ENCODE results near the gene MTMR3.

The MTMR3 gene

DNA sequence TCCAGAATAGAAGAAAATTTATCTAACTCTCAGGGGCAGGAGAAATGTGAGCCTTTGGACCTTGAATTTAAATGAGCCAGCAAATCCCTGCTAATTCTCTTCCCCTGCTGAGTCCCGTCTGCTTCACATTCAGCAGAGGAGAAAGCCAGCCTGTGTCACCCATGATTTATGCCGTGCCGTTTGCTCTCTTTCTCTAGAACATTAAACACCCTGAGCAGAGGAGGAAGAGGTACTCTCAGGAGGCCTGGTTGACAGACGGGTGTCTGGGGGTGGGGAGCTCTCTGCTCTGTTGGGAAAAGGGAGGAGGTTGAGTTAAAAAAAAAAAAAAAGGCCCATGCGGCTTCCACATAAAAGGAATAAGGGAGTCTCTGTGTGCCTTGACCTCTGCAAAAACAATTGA, 11.3 kb upstream of the MTMR3 start:
- DNase-seq: no peak

DNA sequence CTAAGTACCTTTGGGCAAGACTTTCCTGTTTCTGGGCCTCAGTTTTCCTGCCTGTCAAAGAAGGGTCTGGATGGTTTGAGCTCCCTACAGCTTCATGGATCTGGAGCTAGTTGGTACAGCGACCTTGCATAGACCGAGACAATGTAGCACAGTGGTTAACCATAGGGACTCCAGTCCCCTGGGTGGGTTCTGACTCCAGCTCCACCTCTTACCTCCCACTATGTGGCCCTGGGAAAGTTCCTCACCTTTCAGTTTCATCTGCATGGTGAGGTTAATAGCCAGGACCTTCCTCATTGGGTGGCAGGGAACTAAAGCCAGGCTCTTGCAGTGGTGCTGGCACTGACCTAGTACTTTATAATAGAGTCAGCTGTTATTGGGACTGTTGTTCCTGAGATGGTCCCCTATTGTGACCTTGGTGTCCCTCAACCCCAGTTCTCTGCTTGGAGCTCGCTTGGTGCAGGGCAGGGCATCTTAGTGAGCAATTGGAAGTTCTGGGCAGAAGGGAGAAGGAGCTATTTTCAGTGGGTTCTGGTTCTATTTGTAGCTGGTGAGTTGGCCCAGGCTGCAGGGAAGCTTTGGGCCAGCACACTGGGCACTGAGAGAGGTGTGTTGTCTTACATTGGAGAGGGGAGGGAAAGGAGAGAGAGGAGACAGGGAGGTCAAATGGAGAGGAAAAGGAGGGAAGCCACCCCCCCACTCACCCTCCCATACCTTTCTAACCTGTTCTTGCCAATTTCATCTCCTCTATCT, 10.7 kb upstream of the MTMR3 start:
- DNase-seq: no peak

DNA sequence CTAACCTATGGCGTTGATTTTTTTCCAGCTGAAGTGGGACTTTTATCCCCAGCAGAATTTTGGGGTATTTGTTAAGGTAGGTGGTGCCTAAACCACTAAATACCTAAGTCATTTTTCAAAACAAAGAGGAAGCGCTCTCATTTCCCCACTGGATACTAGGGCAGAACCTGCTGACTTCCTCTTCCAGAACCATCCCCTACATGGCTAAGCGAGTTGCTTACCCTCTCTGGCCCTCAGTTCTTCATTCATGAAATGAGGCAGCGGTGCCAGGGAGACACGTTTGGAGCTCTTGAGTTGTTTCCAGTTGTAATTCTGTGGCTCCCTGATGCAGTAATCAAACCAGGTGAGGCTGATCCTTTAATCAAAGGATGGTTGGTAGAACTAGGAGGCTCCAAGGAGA, 10.0 kb upstream of the MTMR3 start:
- DNase-seq: peak in 1 of 2 donors; percentile 23

DNA sequence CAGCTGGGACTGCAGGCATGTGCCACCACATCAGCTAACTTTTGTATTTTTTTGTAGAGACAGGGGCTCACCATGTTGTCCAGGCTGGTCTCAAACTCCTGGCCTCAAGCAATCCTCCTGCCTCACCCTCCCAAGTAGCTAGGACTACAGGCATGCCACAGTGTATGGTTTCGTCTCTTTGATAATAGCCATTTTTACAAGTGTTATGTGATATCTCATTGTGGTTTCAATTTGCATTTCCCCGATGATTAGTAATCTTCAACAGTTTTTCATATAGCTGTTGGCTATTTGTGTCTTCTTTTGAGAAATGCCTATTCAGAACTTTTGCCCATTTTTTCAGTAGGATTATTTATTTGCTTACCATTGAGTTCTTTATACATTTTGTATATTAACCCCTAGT, 9.0 kb upstream of the MTMR3 start:
- DNase-seq: no peak

DNA sequence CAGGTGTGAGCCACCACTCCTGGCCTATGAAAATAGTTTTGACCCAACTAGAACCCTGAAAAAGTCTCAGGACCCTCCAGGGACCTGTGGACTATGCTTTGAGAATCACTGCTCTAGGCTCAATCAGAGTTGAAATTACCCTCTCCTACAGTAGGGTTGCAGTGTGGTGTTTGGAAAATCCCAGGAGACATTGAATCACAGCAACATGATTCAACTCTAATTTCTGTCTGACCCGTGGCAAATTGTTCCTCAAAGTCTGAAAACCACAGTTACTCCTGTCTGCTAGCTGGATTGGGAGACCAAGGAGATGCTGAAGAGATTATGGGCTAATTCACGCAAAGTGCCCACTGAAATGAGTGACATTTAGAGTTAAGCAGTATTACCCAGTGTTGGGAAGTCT, 5.4 kb upstream of the MTMR3 start:
- no peak for DNase-seq

DNA sequence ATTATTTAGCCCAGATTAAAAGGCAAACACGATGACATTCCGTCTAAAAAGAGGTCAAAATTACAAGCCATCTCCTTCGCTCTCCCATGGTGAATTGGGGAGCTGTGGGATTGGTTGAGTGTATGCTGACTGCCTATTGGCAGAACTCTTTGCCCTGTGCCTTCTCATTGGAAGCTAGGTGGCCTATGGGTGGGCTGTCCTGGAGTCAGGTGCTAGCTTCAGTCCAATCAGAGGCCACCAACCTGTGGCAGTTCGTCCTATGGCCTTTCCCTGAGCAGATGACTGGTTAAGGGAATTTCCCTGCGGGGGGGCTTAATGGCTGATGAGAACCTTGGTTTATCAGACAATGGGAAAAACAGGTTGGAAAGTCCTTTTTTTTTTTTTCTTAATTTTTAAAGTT, 3.2 kb upstream of the MTMR3 start:
- DNase-seq: peak; percentile 8 to 19

DNA sequence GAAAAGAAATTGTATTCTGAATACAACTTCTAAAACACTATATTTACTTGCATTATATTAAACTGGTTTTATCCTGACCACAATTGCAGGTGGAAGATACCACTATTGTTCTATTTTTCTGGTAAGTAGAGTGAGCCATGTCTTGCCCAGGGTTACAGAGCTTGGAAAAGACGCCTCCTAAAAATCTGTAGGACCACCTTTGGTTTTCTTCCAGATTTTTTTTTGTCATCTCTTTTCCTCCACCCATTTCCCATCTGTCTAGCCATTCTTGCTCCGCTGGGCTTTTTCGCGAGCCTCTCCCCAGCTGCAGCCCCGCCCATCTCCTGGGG, 294 bp upstream of the MTMR3 start:
- no peak for DNase-seq

DNA sequence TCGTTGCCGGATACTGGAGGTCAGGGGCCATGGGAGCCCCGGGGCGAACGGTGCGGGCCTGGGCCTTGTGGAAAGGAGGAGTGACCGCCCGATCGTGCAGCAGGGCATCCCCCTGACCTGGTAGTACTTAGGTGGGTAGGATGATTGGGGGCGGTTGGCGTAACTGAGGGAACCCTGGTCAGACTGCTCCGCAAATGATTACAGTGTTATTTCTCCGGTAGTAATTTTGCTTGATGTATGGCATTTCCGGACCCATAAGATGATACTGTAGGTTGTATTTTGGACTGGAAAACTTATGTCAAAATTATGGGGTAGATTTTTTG, 762 bp downstream of the MTMR3 start:
- DNase-seq: no peak

DNA sequence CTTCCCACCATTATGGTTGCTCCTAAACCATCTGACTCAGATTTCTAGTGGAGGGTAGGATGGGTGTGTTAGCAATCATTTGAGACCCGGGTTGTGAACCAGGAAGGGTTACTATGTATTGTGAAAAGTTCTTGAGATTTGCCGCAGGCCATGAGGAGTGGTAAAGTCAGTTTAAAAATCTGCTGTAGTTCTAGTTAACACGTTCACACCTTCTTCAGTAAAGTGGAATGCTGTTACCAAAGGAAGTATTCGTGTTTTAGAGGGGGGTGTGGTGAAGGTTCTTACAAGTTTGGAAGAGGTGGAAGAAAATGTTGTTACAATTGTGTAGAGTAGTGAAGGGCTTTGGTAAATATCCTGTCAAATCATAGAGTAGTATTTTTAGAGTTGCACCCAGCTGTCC, 2.6 kb downstream of the MTMR3 start:
- DNase-seq: no peak

DNA sequence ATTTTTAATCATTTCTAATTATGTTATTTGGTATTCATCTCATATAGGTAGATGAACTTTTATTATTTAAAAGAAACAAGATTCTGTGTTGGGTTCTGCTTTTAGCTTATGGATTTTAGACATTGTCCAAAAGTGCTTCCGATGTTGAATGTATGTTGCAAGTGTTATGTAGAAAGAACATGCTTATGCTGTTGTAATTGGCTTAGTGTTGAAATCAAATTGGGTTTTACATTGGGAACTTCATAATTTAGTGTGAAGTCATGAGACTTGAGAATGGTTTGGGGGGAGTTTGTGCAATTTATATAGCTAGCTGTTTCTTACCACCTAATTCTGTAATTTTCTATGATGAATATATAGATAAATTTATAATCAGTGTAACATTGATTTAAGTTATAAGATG, 3.6 kb downstream of the MTMR3 start:
- no peak for DNase-seq

DNA sequence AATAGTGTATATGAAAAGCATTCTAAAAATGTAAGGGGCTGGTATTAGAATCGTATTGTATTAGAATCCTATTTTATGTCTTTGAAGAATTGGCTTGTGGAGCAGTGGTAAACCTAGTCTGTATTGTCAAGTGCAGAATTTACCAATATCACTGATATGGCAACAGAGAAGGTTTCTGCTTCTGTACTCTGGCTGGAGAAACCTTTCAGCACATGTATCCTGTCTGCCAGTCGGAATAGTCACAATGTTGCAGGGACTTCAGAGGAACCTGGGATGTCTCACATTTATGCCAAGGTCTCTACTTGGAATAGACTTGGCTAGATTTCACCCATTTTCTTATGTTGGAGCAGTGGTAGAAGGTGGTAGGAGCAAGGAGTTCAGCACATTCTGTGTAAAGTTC, 4.4 kb downstream of the MTMR3 start:
- no peak for DNase-seq

DNA sequence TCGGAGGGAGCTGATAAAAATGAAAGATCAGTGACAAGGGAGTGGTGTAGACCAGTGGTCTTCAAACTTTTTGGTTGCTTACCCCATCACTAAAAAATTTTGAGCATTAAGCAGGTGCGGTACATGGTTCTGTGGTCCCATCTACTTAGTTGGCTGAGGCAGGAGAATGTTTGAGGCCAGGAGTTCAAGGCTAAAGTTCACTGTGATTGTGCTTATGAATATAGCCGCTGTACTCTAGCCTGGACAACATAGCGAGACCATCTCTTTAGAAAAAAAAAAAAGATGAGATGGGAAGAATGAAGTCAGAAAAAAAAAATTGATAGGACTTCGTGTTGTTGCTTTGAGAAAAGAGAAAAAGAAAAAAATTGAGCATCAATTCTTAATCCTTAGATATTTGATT, 7.8 kb downstream of the MTMR3 start:
- no peak for DNase-seq

DNA sequence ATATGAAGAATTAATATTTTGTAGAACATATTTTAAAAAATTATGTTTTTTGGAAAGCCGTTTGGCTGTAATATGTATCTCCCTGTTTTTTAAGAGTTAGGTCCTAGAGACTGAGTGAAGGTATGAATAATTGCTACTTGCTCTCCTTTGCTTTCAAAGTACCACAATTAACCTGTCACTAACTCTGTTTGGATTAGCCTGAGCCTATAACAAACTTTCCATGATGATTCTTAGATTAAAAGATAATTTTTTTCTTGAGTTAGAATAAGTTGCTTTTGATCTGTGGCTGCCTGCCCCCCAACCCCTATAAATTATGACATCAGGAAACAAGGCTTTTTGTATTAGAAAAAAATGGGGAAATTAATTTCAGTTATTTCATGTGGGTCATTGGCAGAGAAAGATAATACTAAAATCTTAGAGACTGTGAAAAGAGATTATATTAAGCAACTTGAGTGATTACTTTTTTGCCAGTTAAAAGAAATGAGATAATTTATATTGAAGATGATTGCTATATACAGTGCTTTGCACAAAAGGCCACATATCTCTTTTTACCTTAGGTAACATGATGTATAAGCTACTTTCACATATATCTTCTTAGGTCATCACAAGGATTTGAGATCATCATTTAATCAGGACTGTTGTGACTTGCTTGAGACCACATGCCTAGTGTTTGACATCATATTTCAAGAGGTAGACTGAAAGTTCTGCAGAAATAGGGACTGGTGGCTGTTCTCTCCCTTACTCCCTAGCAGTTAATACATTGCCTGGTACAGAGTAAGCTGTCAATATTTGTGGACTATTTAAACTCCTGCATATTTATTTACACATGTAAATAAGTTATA, 9.6 kb downstream of the MTMR3 start:
- DNase-seq: no peak

DNA sequence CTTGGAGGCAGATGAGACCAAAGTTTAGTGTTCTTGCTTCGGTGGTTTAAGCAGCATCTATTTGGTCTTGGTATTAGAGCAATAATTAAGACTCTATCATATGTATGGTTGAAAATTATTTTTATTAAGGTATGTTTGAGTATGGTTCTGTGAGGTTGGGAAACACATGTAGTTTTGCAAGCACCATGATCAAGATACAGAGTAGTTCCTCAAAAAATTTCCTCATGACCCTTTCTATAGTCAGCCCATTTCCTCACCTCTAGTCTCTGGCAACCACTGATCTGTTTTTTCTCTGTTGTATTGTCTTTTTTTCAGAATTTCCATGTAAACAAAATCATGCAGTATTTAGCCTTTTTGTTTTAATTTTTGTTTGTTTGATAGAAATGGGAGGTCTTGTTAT, 18.4 kb downstream of the MTMR3 start:
- no peak for DNase-seq

DNA sequence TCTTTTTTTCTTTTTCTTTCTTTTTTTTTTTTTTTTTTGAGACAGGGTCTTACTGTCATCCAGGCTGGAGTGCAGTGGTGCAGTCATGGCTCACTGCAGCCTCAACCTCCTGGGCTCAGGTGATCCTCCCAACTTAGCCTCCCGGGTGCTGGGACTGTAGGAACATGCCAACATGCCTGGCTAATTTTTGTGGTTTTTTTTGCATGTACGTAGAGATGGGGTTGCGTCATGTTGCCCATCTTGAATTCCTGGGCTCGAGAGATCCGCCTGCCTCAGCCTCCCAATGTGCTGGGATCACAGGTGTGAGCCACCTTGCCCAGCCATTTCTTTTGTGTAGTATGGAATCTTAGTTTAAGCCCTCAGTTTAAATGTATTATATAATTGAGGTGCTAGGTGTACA, 20.4 kb downstream of the MTMR3 start:
- no peak for DNase-seq

DNA sequence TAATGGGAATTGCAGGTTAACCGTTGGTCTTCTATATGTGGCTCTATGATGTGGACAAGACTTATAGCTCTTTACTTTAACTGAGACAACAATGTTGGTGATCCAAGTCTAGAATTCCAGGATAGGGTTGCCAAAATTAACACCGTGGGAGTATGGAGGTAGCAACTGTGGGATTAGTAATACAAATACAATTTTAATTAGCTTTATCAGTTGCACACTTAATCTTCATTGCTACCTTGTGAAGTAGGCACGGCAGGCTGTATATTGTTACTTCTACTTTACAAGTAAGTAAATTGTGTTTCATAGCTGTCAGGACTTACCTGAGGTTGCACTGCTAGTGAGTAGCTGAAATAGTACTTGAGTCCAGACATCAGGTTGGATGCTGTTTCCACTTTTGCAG, 21.0 kb downstream of the MTMR3 start:
- DNase-seq: no peak

DNA sequence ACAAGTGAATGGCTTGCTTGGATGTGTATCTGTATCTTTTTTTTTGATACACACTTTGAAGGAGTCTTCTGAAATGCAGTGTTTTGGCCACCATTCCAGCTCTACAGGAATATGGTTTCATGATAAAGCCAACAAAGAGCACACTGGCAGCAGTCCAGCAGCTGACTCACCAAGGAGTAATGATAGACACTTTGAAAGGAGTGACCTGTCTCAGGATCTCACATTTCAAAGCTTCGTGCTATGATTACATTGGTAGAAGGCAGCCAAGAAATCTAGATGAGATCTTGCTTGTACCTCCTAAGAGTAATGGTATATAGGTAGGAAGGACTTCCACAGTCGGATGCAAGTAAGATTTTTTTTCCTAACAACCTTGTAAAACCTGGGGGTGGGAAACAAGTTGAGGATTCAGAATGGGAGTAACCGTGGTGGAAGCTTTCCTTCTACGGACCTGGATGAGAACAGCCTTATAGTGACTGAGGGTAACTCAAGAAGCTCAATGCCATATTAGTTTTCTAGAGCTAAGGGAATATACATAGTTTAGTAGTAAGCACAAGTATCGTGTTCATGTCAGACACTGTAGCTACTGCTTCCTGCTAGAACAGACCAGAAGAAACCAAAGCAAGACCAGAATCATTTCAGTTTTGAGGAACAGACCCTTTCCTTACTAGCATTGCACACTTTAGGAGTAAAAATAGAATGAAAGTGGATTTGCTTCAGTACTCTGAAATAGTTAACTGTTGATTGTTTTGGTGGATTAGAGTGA, 25.0 kb downstream of the MTMR3 start:
- peak in 1 of 2 donors; percentile 2 for DNase-seq

DNA sequence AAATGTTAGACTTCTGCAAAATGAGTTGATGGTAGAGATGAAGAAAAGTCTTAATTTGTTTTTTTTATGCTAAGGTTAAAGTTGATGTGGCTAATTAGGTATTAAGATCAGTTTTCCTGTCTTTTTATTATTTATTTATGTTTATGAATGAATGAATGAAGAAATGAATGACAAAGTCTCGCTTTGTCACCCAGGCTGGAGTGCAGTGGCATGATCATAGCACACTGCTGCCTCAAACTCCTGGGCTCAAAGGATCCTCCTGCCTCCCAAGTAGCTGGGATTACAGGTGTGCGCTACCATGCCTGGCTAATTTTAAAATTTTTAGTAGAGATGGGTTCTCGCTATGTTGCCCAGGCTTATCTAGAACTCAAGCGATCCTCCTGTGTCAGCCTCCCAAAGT, 29.2 kb downstream of the MTMR3 start:
- no peak for DNase-seq

DNA sequence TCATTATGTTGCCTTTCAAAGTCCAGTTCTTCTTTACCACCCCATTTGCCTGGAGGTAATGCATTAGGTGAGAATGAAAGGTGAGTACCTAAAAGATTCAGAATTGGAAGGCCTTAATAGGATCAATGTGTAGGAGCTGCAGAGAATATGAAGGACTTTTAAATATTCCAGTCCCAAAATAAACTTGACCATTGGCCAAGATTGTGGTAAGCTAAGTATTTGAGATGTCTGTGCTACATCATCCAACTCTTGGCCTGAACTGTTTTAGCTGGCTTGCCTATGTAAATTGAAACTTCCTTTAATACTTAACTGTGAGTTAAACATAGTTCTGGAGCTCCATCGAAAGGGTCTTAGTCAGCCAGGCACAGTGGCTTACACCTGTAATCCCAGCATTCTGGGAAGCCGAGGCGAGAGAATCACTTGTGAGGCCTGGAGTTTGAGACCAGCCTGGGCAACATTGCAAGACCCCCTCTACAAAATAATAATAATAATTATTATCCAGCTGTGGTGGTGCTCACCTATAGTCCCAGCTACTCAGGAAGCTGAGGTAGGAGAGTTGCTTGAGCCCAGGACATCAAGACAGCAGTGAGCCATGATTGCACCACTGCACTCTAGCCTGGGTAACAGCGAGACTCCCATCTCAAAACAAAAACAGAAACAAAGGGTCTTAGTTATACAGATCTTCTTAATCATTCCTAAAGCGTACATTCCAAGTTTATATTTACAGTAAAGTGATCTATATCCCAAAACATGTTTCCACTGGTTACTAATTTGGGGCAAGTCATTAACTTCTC, 29.8 kb downstream of the MTMR3 start:
- DNase-seq: no peak

DNA sequence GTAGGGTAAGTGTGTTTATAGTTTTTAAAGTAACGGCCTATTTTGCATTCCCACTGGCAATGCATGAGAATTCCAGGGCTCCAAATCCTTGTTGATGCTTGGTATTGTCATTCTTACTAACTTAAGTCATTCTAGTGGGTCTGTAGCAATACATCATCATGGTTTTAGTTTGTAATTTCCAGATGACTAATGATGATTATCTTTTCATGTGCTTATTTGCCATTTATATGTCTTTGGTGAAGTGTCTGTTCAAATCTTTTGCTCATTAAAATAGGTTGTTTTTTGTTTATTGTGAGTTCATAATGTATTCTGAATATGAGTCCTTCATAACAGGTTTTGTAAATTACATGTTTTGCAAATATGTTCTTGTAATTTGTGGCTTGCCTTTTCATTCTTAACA, 31.2 kb downstream of the MTMR3 start:
- no peak for DNase-seq

DNA sequence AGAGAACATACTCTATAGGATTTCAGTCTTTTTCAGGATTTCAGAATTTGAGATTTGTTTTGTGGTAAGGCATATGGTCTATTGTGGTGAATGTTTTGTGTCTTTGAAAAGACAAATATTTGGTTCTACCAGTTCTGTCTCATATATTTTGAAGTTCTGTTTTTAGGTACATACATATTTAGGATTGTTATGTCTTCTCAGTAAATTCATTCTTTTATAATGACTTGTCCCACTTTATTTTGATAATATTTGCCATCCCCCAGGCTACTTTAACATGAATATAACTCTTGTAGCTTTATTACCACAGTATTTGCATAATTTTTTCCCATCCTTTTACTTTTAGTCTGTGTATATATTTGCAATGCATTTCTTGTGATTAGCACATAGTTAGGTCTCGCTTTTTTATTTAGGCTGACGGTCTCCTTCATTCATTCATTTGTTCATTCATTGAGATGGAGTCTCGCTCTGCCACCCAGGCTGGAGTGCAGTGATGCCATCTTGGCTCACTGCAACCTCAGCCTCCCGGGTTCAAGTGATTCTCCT, 32.1 kb downstream of the MTMR3 start:
- no peak for DNase-seq

DNA sequence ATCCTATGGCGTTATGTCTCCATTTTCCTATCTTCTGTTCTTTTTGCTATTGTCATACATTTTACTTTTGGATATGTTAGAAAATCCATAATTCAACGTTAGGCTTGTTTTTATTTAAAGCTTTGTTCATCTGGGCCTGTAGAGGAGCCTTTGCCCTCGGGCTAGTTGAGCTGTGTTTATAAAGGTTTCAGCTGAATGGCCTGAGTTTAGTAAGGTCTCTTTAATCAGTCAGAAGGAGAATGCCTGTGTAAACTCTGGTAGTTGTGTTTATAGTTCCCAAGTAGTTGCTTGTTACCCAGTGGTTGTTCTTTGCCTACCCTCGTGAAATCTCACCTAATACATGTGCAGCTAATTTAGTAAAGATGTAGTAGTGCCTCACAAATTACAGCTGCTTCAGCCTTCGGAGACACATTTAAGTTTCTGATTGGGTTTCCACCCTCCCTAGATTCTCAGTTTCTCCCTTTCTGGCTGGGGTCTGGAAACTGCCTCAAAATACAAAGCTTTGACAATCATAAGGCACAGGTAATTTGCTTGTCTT, 33.1 kb downstream of the MTMR3 start:
- DNase-seq: no peak
